HepG2 (cell line): ENCODE data around the gene EIF3CL. TPM values are rescaled to one million over a fixed set of nuclear protein-coding genes. Genes with fewer than 3 reads are reported as not detected.
"Not testable (repeated sequence)": the region's sequence is repeated elsewhere in the genome, so short reads cannot be mapped to it uniquely, and the experiment has no call there.

Experiments
- ATAC-seq: fragments of 200-7000 bp; cut with Tn5 transposase; 3 replicates; pipeline ENCODE4 v1.9.1; 2020; ENCODE audit warnings: mild to moderate bottlenecking, moderate library complexity
- BruUV-seq: library from RNA; stranded (reverse); fragments of 400-500 nt; replicated peaks from 2 replicates; lab custom pipeline; 2021; lab: Mats Ljungman, UMichigan
- CTCF ChIA-PET: fragments of 300-600 bp; formaldehyde crosslinking; extraction: SDS; loops from one replicate; lab custom pipeline; 2021; ENCODE audit warnings: low total read pairs, inconsistent platforms, low intra/inter-chr PET ratio; lab: Yijun Ruan, JAX
- POLR2A ChIA-PET: fragments of 350-600 bp; sonication (Branson Sonifier 250); formaldehyde crosslinking; loops from one replicate; lab custom pipeline; 2020; ENCODE audit warnings: antibody characterized with exemption, inconsistent platforms; lab: Yijun Ruan, JAX
- DNase-seq: peaks from one replicate; pipeline ENCODE4 v3.0.0-alpha.2; 2015; ENCODE audit warnings: low spot score
- FAIRE-seq: peaks from 3 replicates; lab custom pipeline; 2011; peaks lifted over from hg19 to GRCh38; lab: Jason Lieb, UNC
- H2AFZ ChIP-seq: one replicate; pipeline ENCODE4 v1.6.1; 2011; ENCODE audit warnings: low read length, inconsistent platforms
- H3K27ac ChIP-seq: fragments of 300-600 bp; 3 replicates; pipeline ENCODE4 v1.8.0; 2011; ENCODE audit warnings: mixed run types, mild to moderate bottlenecking, mixed read lengths, low read length, inconsistent platforms; ENCODE audit not compliant: insufficient read depth; ENCODE audit errors: extremely low read length
- H3K27me3 ChIP-seq, 2 experiments: fragments of 200-600 bp in 1 of 2; 2 replicates in 1 of 2; 3 replicates in 1 of 2; pipeline versions ENCODE4 v1.6.0 to v1.8.0; 2011; ENCODE audit warnings: low read length in 2 of 2, mild to moderate bottlenecking in 2 of 2, moderate library complexity in 2 of 2, inconsistent platforms in 1 of 2; ENCODE audit not compliant: insufficient read depth in 2 of 2, control insufficient read depth in 1 of 2
- H3K36me3 ChIP-seq, 2 experiments: fragments of 200-600 bp in 1 of 2; replicated peaks in 1 of 2; 2 replicates in 1 of 2; 3 replicates in 1 of 2; pipeline versions ENCODE4 v1.5.1 to v1.8.0; 2011; ENCODE audit warnings: low read length in 2 of 2, inconsistent platforms in 1 of 2; ENCODE audit not compliant: insufficient read depth in 2 of 2, control insufficient read depth in 1 of 2
- H3K4me1 ChIP-seq: 2 replicates; pipeline ENCODE4 v1.5.1; 2012; ENCODE audit warnings: low read length, inconsistent platforms; ENCODE audit not compliant: insufficient read depth
- H3K4me2 ChIP-seq: 2 replicates; pipeline ENCODE4 v1.6.0; 2011; ENCODE audit warnings: low read depth, low read length, inconsistent platforms
- H3K4me3 ChIP-seq, 3 experiments: fragments of 200-600 bp in 1 of 3; sonication (generic), shearing (Covaris generic) in 1 of 3; replicated peaks in 1 of 3; 2 replicates each; pipeline ENCODE4 v1.5.1; 2011 to 2016; ENCODE audit warnings: low read length in 3 of 3, inconsistent platforms in 2 of 3, low read depth in 2 of 3, mild to moderate bottlenecking in 2 of 3, control low read depth in 1 of 3, mixed read lengths in 1 of 3; ENCODE audit not compliant: insufficient read depth in 1 of 3
- H3K79me2 ChIP-seq: one replicate; pipeline ENCODE4 v1.6.1; 2011; ENCODE audit warnings: low read length, inconsistent platforms; ENCODE audit not compliant: insufficient read depth
- H3K9ac ChIP-seq: 2 replicates; pipeline ENCODE4 v1.6.0; 2011; ENCODE audit warnings: mild to moderate bottlenecking, low read depth, low read length, inconsistent platforms; ENCODE audit not compliant: insufficient read depth
- H3K9me3 ChIP-seq: 2 replicates; pipeline ENCODE4 v1.5.1; 2012; ENCODE audit warnings: mild to moderate bottlenecking, low read length
- H4K20me1 ChIP-seq: 2 replicates; pipeline ENCODE4 v1.6.0; 2011; ENCODE audit warnings: inconsistent platforms, mild to moderate bottlenecking, low read length, moderate library complexity; ENCODE audit not compliant: insufficient read depth
- WGBS: methylation state at CpG from one replicate; pipeline ENCODE4 v1.1.6; 2017; ENCODE audit warnings: low lambda C conversion rate; 5-methylcytosine and 5-hydroxymethylcytosine counted together
- in situ Hi-C: cut with HindIII; loops from 2 replicates; pipeline ENCODE4 v1.10.0; 2017; ENCODE audit warnings: low pct_unique_long_range_greater_than_20kb; ENCODE audit not compliant: extremely low pct_ligation_motif_present
- intact Hi-C: fragments of 100-400 bp; cut with micrococcal nuclease; formaldehyde crosslinking; loops from one replicate; pipeline ENCODE4 v1.10.0; 2022; ENCODE audit not compliant: unreplicated experiment
- polyA plus RNA-seq, 8 experiments: library from polyadenylated mRNA; depleted of rRNA in 3 of 8; stranded (reverse) in 7 of 8; unstranded in 1 of 8; fragments of >200 nt; fragmentation: Illumina TruSeq in 4 of 8; extraction: Trizol in 4 of 8; gene quantifications; 2 replicates each; pipeline versions ENCODE4 v1.2.1 to v1.2.3, GENCODE V29; 2011 to 2016; ENCODE audit warnings: low read depth in 4 of 8, missing spikeins in 1 of 8, mixed read lengths in 1 of 8; ENCODE audit not compliant: insufficient read depth in 1 of 8
- total RNA-seq, 5 experiments: library from RNA; depleted of rRNA; stranded (reverse); fragments of >200 nt; fragmentation: Illumina TruSeq; extraction: Trizol; gene quantifications; 2 replicates each; pipeline ENCODE4 v1.2.3, GENCODE V29; 2016; ENCODE audit warnings: low read depth in 1 of 5
- TF ChIP-seq, protein P1 (sequence below): sonication (generic); formaldehyde crosslinking; IDR thresholded peaks from 2 replicates; pipeline ENCODE4 v1.5.0; 2020; ENCODE audit warnings: mild to moderate bottlenecking, missing genetic modification reagents

Gene EIF3CL
- total and polyA plus RNA-seq, 2 of the 13 experiments (the other 11 are each of a cell fraction or from before 2014, with no cell fraction given), result 113 to 229 TPM

DNA sequence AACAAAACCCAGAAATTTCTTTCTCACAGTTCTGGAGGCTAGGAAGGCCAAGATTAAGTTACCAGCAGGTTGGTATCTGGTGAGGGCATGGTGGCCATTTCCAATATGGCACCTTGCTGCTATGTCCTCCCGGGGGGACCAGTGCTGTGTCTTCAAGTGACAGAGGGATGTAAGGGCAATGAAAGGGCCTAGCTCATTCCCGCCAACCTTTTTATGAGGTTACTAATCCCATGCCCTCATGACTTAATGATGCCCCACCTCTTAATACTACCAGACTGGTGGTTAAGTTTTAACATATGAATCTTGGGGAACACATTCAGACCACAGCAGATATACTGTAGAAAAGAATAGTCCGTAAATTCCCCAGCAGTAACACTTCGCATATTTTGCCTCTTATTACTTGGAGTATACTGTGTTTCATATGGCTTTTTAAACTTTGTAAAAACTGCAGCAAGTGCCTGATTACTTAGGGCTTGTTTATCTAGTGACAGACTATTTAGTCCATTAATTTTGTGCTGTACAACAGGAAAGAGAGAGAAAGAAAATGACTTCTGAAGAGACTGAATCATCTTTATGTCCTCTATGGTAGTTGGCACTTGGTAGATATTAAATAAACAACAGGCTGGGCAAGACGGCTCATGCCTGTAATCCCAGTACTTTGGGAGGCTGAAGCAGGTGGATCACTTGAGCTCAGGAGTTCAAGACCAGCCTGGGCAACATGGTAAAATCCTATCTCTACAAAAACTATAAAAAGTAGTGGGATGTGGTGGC, 66.5 kb downstream of the EIF3CL start:
- FAIRE-seq, POLR2A ChIA-PET, H3K79me2 ChIP-seq, H3K27ac ChIP-seq, ATAC-seq, H3K9me3 ChIP-seq, H4K20me1 ChIP-seq, H3K4me3 ChIP-seq, CTCF ChIA-PET, H3K27me3 ChIP-seq, BruUV-seq, H2AFZ ChIP-seq, H3K9ac ChIP-seq, H3K36me3 ChIP-seq, H3K4me2 ChIP-seq, intact Hi-C loops, H3K4me1 ChIP-seq, DNase-seq, in situ Hi-C loops: not testable (repeated sequence)
- WGBS, result 55% methylated on average over 5 of the region's 5 CpGs

DNA sequence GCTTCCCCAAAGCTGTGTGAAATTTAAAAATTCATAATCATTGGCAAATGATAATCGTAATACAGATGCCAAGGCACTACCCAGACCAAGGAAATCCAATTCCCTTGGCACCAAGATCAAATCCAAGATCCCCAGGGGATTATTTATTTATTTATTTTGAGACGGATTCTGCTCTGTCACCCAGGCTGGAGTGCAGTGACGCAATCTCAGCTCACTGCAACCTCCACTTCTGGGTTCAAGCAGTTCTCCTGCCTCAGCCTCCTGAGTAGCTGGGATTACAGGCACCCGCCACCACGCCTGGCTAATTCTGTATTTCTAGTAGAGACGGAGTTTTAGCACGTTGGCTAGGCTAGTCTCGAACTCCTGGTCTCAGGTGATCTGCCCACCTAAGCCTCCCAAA, 68.0 kb downstream of the EIF3CL start:
- ATAC-seq, BruUV-seq, intact Hi-C loops, H3K4me3 ChIP-seq, H3K27ac ChIP-seq, in situ Hi-C loops, H3K36me3 ChIP-seq, CTCF ChIA-PET, H3K27me3 ChIP-seq, H3K9ac ChIP-seq, H4K20me1 ChIP-seq, H3K79me2 ChIP-seq, H3K4me2 ChIP-seq, POLR2A ChIA-PET, DNase-seq, FAIRE-seq, H2AFZ ChIP-seq, H3K9me3 ChIP-seq: not testable (repeated sequence)
- H3K4me1 ChIP-seq, result peaks cover 11% of the 10 kb centered on the region
- TF ChIP-seq, protein P1, sequence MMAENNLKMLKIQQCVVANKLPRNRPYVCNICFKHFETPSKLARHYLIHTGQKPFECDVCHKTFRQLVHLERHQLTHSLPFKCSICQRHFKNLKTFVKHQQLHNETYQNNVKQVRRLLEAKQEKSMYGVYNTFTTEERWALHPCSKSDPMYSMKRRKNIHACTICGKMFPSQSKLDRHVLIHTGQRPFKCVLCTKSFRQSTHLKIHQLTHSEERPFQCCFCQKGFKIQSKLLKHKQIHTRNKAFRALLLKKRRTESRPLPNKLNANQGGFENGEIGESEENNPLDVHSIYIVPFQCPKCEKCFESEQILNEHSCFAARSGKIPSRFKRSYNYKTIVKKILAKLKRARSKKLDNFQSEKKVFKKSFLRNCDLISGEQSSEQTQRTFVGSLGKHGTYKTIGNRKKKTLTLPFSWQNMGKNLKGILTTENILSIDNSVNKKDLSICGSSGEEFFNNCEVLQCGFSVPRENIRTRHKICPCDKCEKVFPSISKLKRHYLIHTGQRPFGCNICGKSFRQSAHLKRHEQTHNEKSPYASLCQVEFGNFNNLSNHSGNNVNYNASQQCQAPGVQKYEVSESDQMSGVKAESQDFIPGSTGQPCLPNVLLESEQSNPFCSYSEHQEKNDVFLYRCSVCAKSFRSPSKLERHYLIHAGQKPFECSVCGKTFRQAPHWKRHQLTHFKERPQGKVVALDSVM (CRISPR knock-in tag), result peak; percentile 37; the same call in 1 of the 2 replicates
- WGBS, result 61% methylated on average over 5 of the region's 8 CpGs

DNA sequence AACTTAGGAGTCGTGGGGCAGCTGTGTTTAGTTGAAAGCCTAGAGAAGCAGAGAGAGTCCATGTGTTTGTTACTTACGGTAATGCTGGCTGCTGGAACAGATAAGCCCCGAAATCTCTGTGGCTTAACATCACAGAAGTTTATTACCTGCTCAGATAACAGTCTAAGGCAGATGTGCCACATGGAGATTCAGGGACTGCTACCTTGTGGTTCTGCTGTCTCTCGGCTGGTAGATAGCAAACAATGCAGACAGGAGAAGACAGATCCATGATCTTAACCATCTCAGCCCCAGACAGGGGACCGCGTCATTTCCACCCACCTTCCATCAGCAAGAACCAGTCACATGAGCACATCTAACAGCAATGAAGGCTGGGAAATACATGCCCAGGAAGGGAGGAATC, 71.0 kb downstream of the EIF3CL start:
- intact Hi-C loops, H3K36me3 ChIP-seq, H3K27me3 ChIP-seq, H3K9me3 ChIP-seq, H3K27ac ChIP-seq, H3K4me2 ChIP-seq, H4K20me1 ChIP-seq, POLR2A ChIA-PET, H3K79me2 ChIP-seq, in situ Hi-C loops, CTCF ChIA-PET, ATAC-seq, H2AFZ ChIP-seq, FAIRE-seq, DNase-seq, H3K4me3 ChIP-seq, H3K9ac ChIP-seq, BruUV-seq: not testable (repeated sequence)
- WGBS, result 24% methylated on average over 6 of the region's 6 CpGs
- H3K4me1 ChIP-seq, result peaks cover 16% of the 10 kb centered on the region
